Fibroblast of mammary gland (primary cell): Measurements from ENCODE around the gene TGDS.

ENCODE experiments used
- DNase-seq: peaks from one replicate; pipeline ENCODE4 v3.0.0-alpha.2; 2010; ENCODE audit warnings: low read depth
- H3K4me3 ChIP-seq: 2 replicates; pipeline ENCODE4 v1.5.1; 2011; ENCODE audit warnings: low read depth, mild to moderate bottlenecking, low read length, moderate library complexity; ENCODE audit not compliant: control insufficient read depth
- TF ChIP-seq, protein P1 (sequence below): conservative IDR thresholded peaks from 2 replicates; pipeline ENCODE4 v1.5.1; 2011; ENCODE audit warnings: low read depth, low read length, inconsistent platforms; ENCODE audit not compliant: control insufficient read depth, insufficient read depth

Gene TGDS

DNA sequence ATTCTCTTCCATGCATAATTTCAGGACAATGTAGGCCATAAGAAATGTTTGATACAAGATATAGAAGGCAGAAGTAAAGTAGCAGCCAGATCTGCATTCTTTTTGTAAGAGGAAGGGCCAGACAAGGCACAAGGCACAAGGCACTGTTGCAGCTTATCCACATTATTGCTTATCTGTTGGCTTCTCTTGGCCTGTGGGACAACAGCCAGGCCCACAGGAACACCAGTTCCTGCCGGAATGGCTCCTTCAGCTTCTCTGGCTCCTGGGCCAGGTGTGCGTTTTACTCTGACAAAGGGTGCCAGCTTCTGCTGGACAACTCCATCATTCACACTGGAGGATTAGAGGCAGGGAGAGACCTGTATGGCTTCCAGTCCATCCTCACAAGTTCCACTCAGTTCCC lies 34.9 kb upstream of the TGDS start:
- TF ChIP-seq, protein P1, sequence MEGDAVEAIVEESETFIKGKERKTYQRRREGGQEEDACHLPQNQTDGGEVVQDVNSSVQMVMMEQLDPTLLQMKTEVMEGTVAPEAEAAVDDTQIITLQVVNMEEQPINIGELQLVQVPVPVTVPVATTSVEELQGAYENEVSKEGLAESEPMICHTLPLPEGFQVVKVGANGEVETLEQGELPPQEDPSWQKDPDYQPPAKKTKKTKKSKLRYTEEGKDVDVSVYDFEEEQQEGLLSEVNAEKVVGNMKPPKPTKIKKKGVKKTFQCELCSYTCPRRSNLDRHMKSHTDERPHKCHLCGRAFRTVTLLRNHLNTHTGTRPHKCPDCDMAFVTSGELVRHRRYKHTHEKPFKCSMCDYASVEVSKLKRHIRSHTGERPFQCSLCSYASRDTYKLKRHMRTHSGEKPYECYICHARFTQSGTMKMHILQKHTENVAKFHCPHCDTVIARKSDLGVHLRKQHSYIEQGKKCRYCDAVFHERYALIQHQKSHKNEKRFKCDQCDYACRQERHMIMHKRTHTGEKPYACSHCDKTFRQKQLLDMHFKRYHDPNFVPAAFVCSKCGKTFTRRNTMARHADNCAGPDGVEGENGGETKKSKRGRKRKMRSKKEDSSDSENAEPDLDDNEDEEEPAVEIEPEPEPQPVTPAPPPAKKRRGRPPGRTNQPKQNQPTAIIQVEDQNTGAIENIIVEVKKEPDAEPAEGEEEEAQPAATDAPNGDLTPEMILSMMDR = no peak
- DNase-seq = no peak
- no peak overlapping the region for H3K4me3 ChIP-seq

DNA sequence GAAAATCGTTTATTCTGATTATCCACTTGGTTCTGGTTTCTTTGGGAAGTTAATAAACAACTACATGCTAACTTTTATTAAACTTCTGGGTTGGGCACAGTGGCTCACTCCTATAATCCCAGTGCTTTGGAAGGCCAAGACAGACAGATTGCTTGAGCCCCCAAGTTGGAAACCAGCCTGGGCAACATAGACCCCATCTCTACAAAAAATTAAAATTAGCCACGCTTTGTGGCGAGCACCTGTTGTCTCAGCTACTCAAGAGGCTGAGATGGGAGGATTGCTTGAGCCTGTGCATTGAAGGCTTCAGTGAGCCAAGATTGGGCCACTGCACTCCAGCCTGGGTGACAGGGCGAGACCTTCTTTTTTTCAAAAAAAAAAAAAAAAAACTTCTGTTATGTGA lies 27.4 kb upstream of the TGDS start:
- TF ChIP-seq, protein P1 = no peak
- no peak for DNase-seq
- H3K4me3 ChIP-seq = no peak overlapping the region

DNA sequence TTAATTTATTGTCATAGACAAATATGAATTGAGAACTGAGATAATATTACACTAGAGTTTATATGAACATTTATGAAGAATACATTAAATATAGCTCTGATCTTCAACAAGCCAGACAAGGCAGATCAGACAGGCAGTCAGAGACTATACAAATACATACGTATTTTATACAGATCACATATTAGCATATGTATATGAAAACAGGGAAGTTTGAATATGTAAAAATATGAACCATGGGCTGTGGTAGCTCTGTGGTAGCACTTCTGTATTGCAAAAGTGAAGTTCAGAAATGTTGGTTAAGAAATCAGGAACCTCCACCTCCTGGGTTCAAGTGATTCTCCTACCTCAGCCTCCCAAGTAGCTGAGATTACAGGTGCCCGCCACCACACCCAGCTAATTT lies 26.4 kb upstream of the TGDS start:
- no peak overlapping the region for H3K4me3 ChIP-seq
- no peak for DNase-seq
- TF ChIP-seq, protein P1 = no peak

DNA sequence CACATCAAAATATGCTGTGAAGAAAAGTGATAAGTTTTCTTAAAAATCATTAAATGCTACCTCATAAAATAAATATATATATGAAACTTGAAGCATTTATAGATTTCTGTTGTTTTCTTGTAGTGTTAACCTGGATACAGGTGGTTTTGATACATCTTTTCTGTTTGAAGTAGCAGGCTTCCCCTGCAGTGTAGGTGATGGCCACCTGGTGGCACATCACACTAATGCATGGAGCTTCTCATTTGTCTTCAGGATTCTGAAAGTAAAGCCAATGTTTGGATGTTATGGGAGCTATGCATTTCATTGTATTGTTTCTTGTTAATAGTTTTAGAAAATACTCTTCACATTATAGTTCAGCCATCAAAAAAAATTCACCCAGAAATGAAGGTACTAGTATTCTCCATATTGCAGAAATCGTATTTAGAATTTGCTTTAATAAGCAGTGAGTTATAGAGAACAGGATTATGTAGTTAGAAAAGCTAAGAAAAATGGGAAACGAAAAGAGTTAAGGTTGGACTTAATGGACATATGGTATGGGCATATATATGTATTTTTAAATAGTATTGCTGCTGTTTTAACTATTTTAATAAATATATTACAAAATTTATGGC lies 24.4 kb upstream of the TGDS start:
- TF ChIP-seq, protein P1 = peak; percentile 70
- no peak overlapping the region for H3K4me3 ChIP-seq
- peak; percentile 40 for DNase-seq

DNA sequence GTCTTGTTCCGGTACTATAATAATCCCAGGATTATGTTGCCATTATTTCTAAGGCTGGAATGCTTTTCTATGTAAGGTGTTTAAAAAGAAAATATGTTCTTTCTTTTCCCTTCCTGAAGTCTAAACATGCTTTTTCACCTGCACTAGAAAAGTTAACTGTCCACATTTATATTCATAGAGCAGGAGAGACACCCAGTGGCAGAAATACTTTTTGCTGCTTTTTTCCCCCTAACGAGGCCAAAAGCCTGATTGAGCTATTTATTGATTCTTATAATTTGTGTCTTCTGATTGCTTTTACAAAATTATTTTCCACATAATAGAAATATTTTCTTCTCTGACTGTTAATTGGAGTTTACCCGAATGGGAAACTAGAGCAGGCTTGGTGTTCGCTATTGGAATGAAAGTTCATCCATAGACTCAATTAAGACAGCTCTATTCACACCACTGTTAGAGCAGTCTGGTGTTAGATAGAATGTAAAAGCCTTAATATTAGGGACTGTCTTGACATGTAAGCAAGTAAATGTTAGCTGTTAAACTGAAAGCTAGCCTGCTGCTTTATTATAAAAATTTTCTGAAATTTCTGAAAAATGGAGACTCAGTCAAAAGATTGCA lies 21.5 kb upstream of the TGDS start:
- peak; percentile 34 for DNase-seq
- TF ChIP-seq, protein P1 = peak; percentile 45
- no peak overlapping the region for H3K4me3 ChIP-seq

DNA sequence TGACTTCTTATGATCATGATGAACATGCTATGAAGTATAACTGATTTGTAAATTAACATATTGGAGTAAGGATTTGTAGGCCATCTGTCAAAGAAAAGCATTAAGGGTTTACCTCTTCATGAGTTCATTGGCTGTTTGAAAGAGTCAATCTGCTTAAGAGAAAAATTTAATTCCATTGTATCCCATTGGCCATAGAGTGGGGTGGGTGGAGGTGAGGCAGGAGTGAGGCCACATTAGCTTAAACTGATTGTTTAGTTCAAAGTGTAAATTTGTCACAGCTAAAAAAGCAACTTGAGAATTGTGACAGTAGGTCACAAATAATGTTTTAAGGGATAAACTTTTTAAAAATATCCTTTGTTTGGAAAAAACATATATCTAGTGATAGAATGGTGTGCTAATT lies 17.1 kb upstream of the TGDS start:
- TF ChIP-seq, protein P1 = no peak
- no peak for DNase-seq
- H3K4me3 ChIP-seq = no peak overlapping the region

DNA sequence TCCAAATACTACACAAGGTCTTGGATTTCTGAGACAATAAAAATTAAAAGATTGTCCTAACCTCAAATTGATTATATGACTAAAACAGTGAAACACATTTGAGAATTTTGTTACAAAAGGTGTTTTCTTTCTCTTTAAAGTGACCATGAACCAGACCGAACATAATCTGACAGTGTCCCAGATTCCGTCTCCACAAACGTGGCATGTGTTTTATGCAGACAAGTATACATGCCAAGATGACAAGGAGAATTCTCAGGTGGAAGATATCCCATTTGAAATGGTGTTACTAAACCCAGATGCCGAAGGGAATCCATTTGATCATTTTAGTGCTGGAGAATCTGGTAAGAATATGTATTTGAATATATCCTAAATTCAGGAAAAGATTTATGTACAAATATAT lies 16.1 kb upstream of the TGDS start:
- no peak for DNase-seq
- H3K4me3 ChIP-seq = no peak overlapping the region
- TF ChIP-seq, protein P1 = no peak
